CD4-positive, alpha-beta T cell treated with Interferon gamma for 1 hour (primary cell): ENCODE data around the gene NTPCR.

ENCODE experiments used
- DNase-seq: peaks from one replicate; pipeline ENCODE4 v3.0.0-alpha.2; 2020

Gene NTPCR

GRCh38 chr1:232927830-232928505, 22.4 kb upstream of the NTPCR start:
- no peak for DNase-seq

- DNase-seq = no peak
Measured at GRCh38 chr1:232932486-232933425, 17.7 kb upstream of the NTPCR start.

GRCh38 chr1:232936941-232937340, 13.5 kb upstream of the NTPCR start:
- no peak for DNase-seq

- DNase-seq = no peak
Measured at GRCh38 chr1:232937741-232938375, 12.6 kb upstream of the NTPCR start.

- DNase-seq = no peak
Measured at GRCh38 chr1:232938926-232939325, 11.5 kb upstream of the NTPCR start.

GRCh38 chr1:232939748-232940147, 10.7 kb upstream of the NTPCR start:
- DNase-seq = no peak

GRCh38 chr1:232940262-232940661, 10.1 kb upstream of the NTPCR start:
- DNase-seq = no peak

GRCh38 chr1:232942413-232943294, 7.8 kb upstream of the NTPCR start:
- no peak for DNase-seq

DNA sequence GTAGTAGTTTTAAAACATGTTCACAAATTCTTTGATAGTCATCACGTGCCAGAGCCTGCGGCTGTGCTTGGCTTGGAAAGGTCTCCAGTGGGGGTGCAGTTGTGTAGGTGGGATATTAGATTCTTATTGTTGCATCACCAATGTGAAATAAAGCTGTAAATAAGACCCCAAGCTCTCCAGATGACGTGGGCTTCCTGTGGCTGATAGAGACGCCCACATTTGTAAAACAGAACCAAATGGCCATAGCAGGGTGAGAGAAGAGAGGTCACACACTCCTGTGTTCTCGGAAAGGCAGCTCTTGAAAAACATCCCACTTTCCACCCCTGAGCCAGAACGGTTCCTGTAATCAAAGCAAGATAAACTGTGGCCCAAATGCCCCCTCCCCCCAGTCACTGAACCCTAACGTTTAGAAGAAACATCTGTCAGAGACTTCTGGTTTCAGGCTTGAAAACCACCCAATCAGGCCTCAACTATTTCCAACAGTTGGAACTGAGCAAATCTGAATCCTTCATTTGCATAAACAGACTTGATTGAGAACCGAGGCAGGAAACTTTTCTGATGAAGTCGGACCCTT, 6.6 kb upstream of the NTPCR start:
- DNase-seq = no peak

GRCh38 chr1:232944347-232944746, 6.1 kb upstream of the NTPCR start:
- DNase-seq = no peak

DNA sequence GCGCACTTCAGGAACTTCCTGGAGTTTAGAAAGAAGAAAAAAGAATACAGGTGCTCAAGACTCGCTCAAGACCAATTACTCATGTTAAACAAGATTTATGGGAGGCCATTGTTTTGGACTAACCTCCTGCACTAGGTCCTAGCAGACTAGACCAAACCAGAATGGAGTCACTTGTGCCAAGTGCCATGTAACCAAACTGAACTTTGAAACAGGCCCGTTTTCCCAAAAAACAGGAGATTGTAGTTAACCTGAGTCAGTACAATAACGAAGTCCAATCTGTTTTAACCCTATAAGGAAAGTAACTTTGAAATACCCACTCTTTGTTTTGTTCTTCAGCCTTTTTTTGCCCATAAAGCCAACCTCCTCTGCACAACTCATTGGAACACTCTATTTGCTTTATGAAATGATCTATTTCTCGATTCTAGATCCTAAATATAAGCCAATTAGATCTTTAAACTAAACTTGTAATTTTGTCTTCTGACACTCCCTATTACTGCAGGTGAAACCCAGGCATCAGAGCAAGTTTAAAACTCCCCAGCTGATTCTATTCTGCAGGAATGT, 695 bp upstream of the NTPCR start:
- DNase-seq = no peak

- DNase-seq = no peak
Measured at GRCh38 chr1:232951180-232951579, 769 bp downstream of the NTPCR start.

GRCh38 chr1:232951605-232952004, 1.2 kb downstream of the NTPCR start:
- no peak for DNase-seq

DNA sequence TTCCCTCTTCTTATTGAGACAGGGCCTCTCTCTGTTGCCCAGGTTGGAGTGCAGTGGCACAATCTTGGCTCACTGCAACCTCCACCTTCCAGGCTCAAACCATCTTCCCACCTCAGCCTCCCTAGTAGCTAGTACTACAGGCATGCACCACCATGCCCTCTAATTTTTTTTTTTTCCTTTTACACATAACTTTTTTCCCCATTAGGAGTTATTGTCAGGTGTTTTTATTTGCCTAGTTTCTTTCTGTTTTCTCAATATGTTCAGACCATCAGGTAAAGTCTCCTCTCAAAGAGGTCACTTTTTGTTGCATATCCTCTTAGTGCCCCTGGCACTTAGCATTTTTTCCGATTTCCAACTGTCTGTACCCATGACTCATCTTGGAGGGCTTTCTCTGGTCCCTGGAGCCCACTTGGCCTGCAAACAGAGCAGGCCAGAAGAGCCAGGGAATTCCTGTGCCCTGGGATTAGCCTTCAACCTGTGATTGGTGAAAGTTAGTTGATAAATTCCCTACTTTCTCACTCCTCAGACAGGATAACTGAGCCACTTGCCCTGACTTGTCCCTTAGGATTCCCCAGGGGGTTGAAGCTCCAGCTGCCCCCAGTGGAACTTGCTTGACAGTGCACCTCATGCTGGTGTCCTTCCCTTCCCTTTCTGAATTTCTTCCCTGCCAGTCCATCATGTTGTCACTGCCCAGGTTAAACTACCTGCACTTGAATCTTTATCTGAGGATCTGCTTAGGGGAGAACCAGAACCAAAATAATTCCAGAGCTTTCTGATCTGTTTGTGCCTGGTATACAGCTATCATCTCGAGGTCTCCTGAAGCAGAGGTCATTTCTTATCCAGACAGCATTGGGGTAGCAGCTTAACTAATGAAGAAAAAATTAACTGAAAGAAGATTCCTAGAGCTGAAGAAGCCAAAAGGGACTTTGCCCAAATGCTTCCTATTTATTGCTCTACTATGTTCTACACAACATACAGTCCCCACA, 2.4 kb downstream of the NTPCR start:
- peak; percentile 10 for DNase-seq

DNA sequence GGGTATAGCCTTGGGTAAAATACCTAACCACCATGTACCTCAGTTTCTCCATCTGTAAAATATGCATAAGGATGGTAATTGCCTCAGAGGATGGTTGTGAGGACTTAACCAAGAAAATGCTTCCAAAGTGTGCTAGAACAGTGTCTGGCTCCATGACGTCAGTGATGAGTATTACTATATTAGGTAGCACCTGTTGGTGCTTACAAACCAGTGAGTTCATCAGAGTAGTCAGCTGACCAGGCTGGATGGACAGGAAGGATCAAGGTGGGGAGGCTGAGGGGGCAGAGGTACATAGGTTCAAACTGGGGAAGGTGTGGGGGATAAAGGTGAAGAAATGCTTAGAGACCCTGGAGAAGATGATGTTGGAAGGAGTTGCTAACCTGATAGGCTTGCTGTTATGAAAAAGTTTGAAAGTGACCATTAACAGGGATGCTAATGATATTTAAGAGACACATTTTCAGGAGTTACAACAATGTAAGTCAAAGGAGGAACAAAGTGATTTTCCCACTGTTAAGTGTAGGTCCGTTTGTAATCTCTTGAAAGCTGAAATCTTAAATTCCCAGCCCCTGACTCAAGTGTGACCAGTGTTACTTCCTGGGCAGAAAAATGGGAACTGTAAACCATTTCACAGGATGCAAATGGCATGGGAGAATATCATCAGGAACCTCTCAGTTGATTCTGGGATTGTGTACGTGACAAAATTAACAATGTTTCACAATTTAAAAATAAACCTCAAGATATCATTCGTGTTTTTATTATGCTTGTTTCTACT, 4.4 kb downstream of the NTPCR start:
- no peak for DNase-seq

DNA sequence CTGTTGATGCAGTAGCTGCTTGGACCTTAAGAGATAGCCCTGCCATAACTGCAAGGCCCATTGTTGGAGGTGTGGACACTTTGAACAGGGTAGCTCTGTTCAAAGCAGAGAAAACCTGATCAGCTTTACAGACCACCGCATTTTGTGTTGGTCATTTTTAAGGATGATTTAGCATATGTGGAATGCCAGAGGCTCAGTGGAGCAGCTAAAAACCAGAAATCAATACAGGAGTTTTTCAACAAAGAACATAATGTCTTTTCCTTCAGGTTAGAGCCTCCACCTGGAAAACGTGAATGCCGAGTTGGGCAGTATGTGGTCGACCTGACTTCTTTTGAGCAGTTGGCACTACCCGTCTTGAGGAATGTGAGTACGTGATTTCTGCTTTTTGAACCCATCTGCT, 5.7 kb downstream of the NTPCR start:
- DNase-seq = no peak

DNA sequence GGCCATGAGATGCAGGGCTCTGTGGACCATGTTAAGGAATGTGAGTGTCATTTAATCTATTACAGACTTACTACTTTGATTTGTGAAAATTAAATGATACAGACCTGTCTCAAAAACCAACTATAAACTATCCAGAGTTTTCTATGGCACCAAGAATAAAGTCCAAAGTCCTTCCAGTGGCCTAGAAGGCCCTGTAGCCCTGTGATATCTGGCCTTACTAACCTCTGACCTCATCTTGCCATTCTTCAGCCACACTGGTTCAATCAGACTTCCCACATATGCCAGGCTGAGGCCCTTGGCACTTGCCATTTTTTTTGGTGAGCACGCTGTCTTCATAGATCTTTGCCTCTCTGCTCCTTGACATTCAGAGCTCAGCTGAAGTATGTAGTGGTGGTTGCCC, 7.7 kb downstream of the NTPCR start:
- DNase-seq = no peak

GRCh38 chr1:232962761-232963745, 12.6 kb downstream of the NTPCR start:
- no peak for DNase-seq

DNA sequence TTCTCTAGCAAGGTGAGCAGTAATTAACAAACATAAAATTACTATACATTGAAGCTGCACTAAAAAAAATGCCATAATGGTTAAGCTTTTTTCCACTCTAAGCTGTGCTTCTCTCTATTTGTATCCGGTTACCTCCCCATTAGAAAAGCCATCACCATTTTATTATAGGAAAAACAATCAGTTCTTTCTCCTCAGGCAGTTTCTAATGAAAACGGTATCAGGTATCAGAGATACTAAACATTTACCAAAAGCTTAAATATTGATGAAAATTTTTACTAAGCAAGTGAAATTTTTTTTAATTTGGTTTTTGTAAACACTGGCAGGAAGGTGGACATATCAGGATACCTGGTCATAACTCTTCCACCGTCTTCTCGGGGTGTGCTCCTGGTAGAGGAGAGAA, 14.2 kb downstream of the NTPCR start:
- no peak for DNase-seq
